MM.1S (cell line): ENCODE measurements around the gene KIFAP3.

Source experiments
- EZH2phosphoT487 ChIP-seq: fragments of 300-600 bp; sonication (generic); IDR thresholded peaks from 2 replicates; pipeline ENCODE4 v1.6.1; 2018; ENCODE audit warnings: antibody characterized with exemption, low read length
- TF ChIP-seq, protein P1 (sequence below): fragments of 300-600 bp; sonication (generic); IDR thresholded peaks from 2 replicates; pipeline ENCODE4 v1.5.1; 2016; ENCODE audit warnings: antibody characterized with exemption, low read length, mixed read lengths

DNA sequence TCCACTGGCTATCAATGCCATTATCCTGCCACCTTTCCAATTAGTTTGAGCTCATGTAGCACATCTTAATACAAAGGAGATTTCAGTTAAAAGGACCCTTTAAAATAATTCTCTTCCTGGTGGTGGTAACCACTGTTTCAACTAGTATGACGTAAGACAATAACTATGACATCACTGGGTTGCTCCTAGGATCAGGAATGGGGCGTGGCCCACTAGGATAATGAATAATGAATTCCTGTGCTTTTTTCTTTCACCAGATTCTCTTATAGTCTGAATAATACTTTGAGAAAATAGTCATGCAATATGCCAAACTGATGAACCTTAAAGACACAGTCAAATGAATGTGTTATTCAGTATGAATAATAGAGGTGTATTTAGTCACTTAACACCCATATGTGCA lies 10.6 kb upstream of the KIFAP3 start:
- TF ChIP-seq, protein P1, sequence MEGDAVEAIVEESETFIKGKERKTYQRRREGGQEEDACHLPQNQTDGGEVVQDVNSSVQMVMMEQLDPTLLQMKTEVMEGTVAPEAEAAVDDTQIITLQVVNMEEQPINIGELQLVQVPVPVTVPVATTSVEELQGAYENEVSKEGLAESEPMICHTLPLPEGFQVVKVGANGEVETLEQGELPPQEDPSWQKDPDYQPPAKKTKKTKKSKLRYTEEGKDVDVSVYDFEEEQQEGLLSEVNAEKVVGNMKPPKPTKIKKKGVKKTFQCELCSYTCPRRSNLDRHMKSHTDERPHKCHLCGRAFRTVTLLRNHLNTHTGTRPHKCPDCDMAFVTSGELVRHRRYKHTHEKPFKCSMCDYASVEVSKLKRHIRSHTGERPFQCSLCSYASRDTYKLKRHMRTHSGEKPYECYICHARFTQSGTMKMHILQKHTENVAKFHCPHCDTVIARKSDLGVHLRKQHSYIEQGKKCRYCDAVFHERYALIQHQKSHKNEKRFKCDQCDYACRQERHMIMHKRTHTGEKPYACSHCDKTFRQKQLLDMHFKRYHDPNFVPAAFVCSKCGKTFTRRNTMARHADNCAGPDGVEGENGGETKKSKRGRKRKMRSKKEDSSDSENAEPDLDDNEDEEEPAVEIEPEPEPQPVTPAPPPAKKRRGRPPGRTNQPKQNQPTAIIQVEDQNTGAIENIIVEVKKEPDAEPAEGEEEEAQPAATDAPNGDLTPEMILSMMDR = no peak
- TF ChIP-seq EZH2phosphoT487 = no peak
